BE2C (cell line): Measurements from ENCODE around the gene MANBA.

Experiments
- DNase-seq: peaks from one replicate; pipeline ENCODE4 v3.0.0-alpha.2; 2020
- H3K27me3 ChIP-seq: fragments of 250-450 bp; sonication (Bioruptor Pico); 2 replicates; pipeline ENCODE4 v1.5.1; 2020; ENCODE audit warnings: mild to moderate bottlenecking
- H3K36me3 ChIP-seq: fragments of 250-450 bp; sonication (Bioruptor Pico); 2 replicates; pipeline ENCODE4 v1.5.1; 2020; ENCODE audit warnings: mild to moderate bottlenecking
- H3K4me1 ChIP-seq: fragments of 250-450 bp; sonication (Bioruptor Pico); 2 replicates; pipeline ENCODE4 v1.5.1; 2020
- H3K4me3 ChIP-seq: 2 replicates; pipeline ENCODE4 v1.5.1; 2011; ENCODE audit warnings: low read depth, low read length
- H3K9me3 ChIP-seq: fragments of 250-450 bp; sonication (Bioruptor Pico); 2 replicates; pipeline ENCODE4 v1.5.1; 2020
- CTCF ChIP-seq: IDR thresholded peaks from 2 replicates; pipeline ENCODE4 v1.5.1; 2012; ENCODE audit warnings: mild to moderate bottlenecking, low read depth, low read length

MANBA gene

GRCh38 chr4:102687982-102688433 is 72.8 kb downstream of the MANBA start:
- Histone ChIP-seq H3K36me3 (no peaks in the 10 kb centered on the region), H3K4me1 (no peaks in the 10 kb centered on the region), H3K9me3 (no peaks in the 10 kb centered on the region), H3K27me3 (no peaks in the 10 kb centered on the region), H3K4me3 (no peak overlapping the region)
- no peak for TF ChIP-seq CTCF
- DNase-seq, result no peak

- H3K27me3 ChIP-seq, result no peaks in the 10 kb centered on the region
- H3K4me3 ChIP-seq, result no peak overlapping the region
- no peak for DNase-seq
- H3K9me3 ChIP-seq, result no peaks in the 10 kb centered on the region
- no peak for TF ChIP-seq CTCF
- no peaks in the 10 kb centered on the region for H3K4me1 ChIP-seq
- H3K36me3 ChIP-seq, result no peaks in the 10 kb centered on the region
Observed at GRCh38 chr4:102687373-102687981, 73.3 kb downstream of the MANBA start.

- H3K4me1 ChIP-seq, result no peaks in the 10 kb centered on the region
- H3K9me3 ChIP-seq, result no peaks in the 10 kb centered on the region
- no peaks in the 10 kb centered on the region for H3K27me3 ChIP-seq
- no peak overlapping the region for H3K4me3 ChIP-seq
- no peaks in the 10 kb centered on the region for H3K36me3 ChIP-seq
- TF ChIP-seq CTCF, result no peak
- DNase-seq, result no peak
Observed at GRCh38 chr4:102685768-102686167, 75.0 kb downstream of the MANBA start.

- H3K4me3 ChIP-seq, result no peak overlapping the region
- TF ChIP-seq CTCF, result no peak
- no peaks in the 10 kb centered on the region for H3K27me3 ChIP-seq
- no peak for DNase-seq
- H3K4me1 ChIP-seq, result no peaks in the 10 kb centered on the region
- no peaks in the 10 kb centered on the region for H3K9me3 ChIP-seq
- H3K36me3 ChIP-seq, result no peaks in the 10 kb centered on the region
Observed at GRCh38 chr4:102684610-102685052, 76.1 kb downstream of the MANBA start.

GRCh38 chr4:102683881-102684609 is 76.7 kb downstream of the MANBA start:
- TF ChIP-seq CTCF, result no peak
- H3K9me3 ChIP-seq, result no peaks in the 10 kb centered on the region
- no peak for DNase-seq
- H3K36me3 ChIP-seq, result no peaks in the 10 kb centered on the region
- H3K4me3 ChIP-seq, result no peak overlapping the region
- H3K27me3 ChIP-seq, result no peaks in the 10 kb centered on the region
- no peaks in the 10 kb centered on the region for H3K4me1 ChIP-seq

GRCh38 chr4:102678695-102679335 is 82.0 kb downstream of the MANBA start:
- peaks cover 4% of the 10 kb centered on the region; the same call in 1 of the 2 replicates for H3K4me1 ChIP-seq
- no peak overlapping the region for H3K4me3 ChIP-seq
- no peaks in the 10 kb centered on the region for H3K9me3 ChIP-seq
- no peak for DNase-seq
- TF ChIP-seq CTCF, result no peak
- H3K27me3 ChIP-seq, result no peaks in the 10 kb centered on the region
- H3K36me3 ChIP-seq, result no peaks in the 10 kb centered on the region
